Measurements from ENCODE around the gene CBX1.
"Not testable (repeated sequence)": the region's sequence is repeated elsewhere in the genome, so short reads cannot be mapped to it uniquely, and the experiment has no call there.

Gene CBX1

GRCh38 chr17:48107137-48108055, 6.1 kb upstream of the CBX1 start, which contains the start of gene SNX11:
TSS of gene SNX11 (plus strand) at chr17:48107766. CDS start at chr17:48112044, 4,278 bp downstream.
- Histone ChIP-seq H3K27me3 (ENCODE audit: low read depth) (no peaks in the 10 kb centered on the region), H3K36me3 (replicated peaks) (no peaks in the 10 kb centered on the region; the same call in 1 of the 2 replicates), H3K9me3 (peaks cover 2% of the 10 kb centered on the region; the same call in 1 of the 2 replicates), H3K4me3 (peak within 1 kb of the TSS; percentile 85), H3K4me1 (peaks cover 4% of the 10 kb centered on the region)
- DNase-seq (ENCODE audit: low spot score in 2 of 2) = peak; percentile 93 to 96
- in situ Hi-C loops (cut with MboI; ENCODE audit: low sequenced_read_pairs) = no loop called here

- in situ Hi-C loops (cut with MboI; ENCODE audit: low sequenced_read_pairs) = no loop called here
- H3K36me3 ChIP-seq (replicated peaks) = no peaks in the 10 kb centered on the region
- peaks cover 2% of the 10 kb centered on the region; the same call in 1 of the 2 replicates for H3K9me3 ChIP-seq
- peak overlapping the region; percentile 85 for H3K4me3 ChIP-seq
- H3K27me3 ChIP-seq (ENCODE audit: low read depth) = no peaks in the 10 kb centered on the region
- DNase-seq (ENCODE audit: low spot score in 2 of 2) = no peak
- peaks cover 4% of the 10 kb centered on the region for H3K4me1 ChIP-seq
Measured at GRCh38 chr17:48106802-48107136, 5.5 kb upstream of the CBX1 start.

DNA sequence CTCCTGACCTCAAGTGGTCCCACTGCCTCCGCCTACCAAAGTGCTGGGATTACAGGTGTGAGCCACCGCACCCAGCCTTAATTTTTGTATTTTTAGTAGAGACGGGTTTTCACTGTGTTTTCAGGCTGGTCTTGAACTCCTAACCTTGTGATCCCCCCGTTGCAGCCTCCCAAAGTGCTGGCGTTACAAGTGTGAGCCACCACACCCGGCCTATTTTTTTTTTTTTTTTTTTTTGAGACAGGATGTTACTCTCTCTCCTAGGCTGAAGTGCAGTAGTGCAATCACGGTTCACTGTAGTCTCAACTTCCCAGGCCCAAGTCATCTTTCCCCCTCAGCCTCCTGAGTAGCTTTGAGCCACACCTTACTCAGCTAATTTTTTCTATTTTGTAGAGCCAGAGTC, 3.2 kb upstream of the CBX1 start:
- Histone ChIP-seq H3K9me3 (peaks cover 2% of the 10 kb centered on the region; the same call in 1 of the 2 replicates), H3K27me3 (ENCODE audit: low read depth) (no peaks in the 10 kb centered on the region), H3K36me3 (replicated peaks) (no peaks in the 10 kb centered on the region), H3K4me1 (peaks cover 8% of the 10 kb centered on the region), H3K4me3 (no peak overlapping the region)
- in situ Hi-C loops (cut with MboI; ENCODE audit: low sequenced_read_pairs) = no loop called here
- no peak for DNase-seq (ENCODE audit: low spot score in 2 of 2)

GRCh38 chr17:48102798-48103715, 1.8 kb upstream of the CBX1 start:
- peaks cover 3% of the 10 kb centered on the region for H3K4me1 ChIP-seq
- H3K4me3 ChIP-seq = no peak overlapping the region
- in situ Hi-C loops (cut with MboI; ENCODE audit: low sequenced_read_pairs) = no loop called here

DNA sequence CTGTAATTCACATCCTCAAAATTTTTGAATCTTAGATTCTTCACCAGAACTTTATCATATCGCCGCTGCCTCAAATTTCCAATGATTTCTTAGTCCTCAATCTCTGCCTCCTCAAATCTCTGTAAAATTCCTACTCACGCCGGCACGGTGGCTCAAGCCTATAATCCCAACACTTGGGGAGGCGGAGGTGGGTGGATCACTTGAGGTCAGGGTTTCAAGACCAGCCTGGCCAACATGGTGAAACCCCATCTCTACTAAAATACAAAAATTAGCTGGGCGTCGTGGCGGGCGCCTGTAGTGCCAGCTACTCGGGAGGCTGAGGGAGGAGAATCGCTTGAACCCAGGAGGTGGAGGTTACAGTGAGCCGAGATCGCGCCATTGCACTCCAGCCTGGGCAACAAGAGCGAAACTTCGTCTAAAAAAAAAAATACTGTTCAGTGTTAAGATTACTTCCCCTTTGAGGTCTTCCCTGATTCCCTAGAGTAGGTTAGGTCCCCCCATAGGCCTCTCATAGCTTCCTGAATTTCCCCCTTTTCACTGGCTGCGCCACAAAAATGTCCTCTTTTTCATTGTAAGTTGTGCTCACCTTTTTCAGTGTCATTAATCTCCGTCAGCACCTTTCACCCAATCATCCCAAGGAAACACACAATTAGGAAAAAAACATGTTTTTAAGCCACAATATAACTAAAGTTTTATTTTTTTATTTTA, 919 bp upstream of the CBX1 start:
- no peaks in the 10 kb centered on the region for H3K27me3 ChIP-seq (ENCODE audit: low read depth)
- no peak for DNase-seq (ENCODE audit: low spot score in 2 of 2)
- in situ Hi-C loops (cut with MboI; ENCODE audit: low sequenced_read_pairs) = no loop called here
- peaks cover 2% of the 10 kb centered on the region; the same call in 1 of the 2 replicates for H3K9me3 ChIP-seq
- peaks cover 4% of the 10 kb centered on the region; the same call in 1 of the 2 replicates for H3K36me3 ChIP-seq (replicated peaks)
- peaks cover 3% of the 10 kb centered on the region for H3K4me1 ChIP-seq
- no peak overlapping the region for H3K4me3 ChIP-seq

More at GRCh38 chr17:48102798-48103715, 1.8 kb upstream of the CBX1 start:
- Histone ChIP-seq H3K27me3 (ENCODE audit: low read depth) (no peaks in the 10 kb centered on the region), H3K9me3 (peaks cover 2% of the 10 kb centered on the region; the same call in 1 of the 2 replicates), H3K36me3 (replicated peaks) (peaks cover 4% of the 10 kb centered on the region; the same call in 1 of the 2 replicates)
- no peak for DNase-seq (ENCODE audit: low spot score in 2 of 2)

GRCh38 chr17:48100591-48101011, 677 bp downstream of the CBX1 start:
- in situ Hi-C loops (cut with MboI; ENCODE audit: low sequenced_read_pairs) = no loop called here
- peaks cover 3% of the 10 kb centered on the region for H3K4me1 ChIP-seq
- peak; percentile 77 to 91 for DNase-seq (ENCODE audit: low spot score in 2 of 2)

DNA sequence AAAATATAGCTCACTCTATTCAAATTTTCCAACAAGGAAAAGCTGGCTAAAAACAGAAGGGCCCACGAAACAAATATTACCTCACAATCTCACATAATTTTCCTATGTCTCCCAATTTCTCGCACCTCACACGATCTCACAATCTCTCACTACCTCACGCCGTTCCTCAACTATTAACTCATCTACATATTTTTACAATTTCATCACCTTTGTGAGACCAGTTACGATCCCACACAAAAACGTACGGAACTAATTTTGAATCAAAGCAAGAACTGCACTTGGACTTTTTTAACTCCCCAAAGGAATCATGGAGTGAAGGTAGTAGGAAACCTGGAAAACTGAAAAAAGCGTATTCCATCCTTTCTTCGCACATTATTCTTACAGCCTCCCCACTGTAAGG, 1.1 kb downstream of the CBX1 start:
- Histone ChIP-seq H3K36me3 (replicated peaks) (peaks cover 9% of the 10 kb centered on the region), H3K27me3 (ENCODE audit: low read depth) (no peaks in the 10 kb centered on the region), H3K9me3 (peaks cover 2% of the 10 kb centered on the region; the same call in 1 of the 2 replicates), H3K4me1 (peaks cover 3% of the 10 kb centered on the region), H3K4me3 (peak overlapping the region; percentile 88)
- in situ Hi-C loops (cut with MboI; ENCODE audit: low sequenced_read_pairs) = no loop called here
- no peak for DNase-seq (ENCODE audit: low spot score in 2 of 2)

More at GRCh38 chr17:48100591-48101011, 677 bp downstream of the CBX1 start:
- peaks cover 4% of the 10 kb centered on the region for H3K36me3 ChIP-seq (replicated peaks)
- H3K27me3 ChIP-seq (ENCODE audit: low read depth) = no peaks in the 10 kb centered on the region
- peaks cover 2% of the 10 kb centered on the region; the same call in 1 of the 2 replicates for H3K9me3 ChIP-seq
- H3K4me3 ChIP-seq = peak overlapping the region; percentile 88

GRCh38 chr17:48095611-48096010, 5.7 kb downstream of the CBX1 start:
- in situ Hi-C loops (cut with MboI; ENCODE audit: low sequenced_read_pairs) = no loop called here
- H3K9me3 ChIP-seq = no peaks in the 10 kb centered on the region
- H3K36me3 ChIP-seq (replicated peaks) = peaks cover 9% of the 10 kb centered on the region
- peaks cover 7% of the 10 kb centered on the region; the same call in 1 of the 2 replicates for H3K4me1 ChIP-seq
- no peaks in the 10 kb centered on the region for H3K27me3 ChIP-seq (ENCODE audit: low read depth)
- DNase-seq (ENCODE audit: low spot score in 2 of 2) = no peak
- H3K4me3 ChIP-seq = no peak overlapping the region

DNA sequence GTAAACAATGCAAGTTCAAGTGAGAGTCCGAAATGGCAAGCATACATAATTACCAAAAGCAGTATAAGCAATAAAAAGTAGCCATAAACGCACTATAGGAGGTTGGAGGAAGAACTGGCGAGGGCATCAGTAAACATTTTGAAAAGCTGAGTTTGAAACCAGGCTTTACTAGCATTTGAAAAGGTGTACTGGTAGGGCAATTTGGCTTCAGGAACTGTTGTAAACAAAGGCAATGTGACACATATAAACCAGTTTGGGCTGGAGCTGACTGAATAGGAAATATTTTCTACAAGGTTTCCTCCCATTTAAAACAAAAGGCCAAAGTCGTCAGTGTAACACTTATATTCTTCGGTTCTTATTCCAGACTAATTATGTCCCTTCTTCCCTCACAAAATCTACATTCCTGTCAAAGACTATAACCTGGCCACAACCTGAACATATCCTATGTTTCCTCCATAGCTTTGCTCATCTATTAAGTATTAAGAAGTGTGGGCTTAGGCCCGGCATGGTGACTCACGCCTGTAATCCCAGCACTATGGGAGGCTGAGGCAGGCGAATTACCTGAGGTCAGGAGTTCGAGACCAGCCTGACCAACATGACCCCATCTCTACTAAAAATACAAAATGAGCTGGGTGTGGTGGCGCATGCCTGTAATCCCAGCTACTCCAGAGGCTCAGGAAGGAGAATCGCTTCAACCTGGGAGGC, 7.8 kb downstream of the CBX1 start:
- H3K36me3 ChIP-seq (replicated peaks) = peaks cover 6% of the 10 kb centered on the region
- in situ Hi-C loops (cut with MboI; ENCODE audit: low sequenced_read_pairs) = no loop called here

GRCh38 chr17:48084932-48085331, 16.3 kb downstream of the CBX1 start:
- Histone ChIP-seq H3K27me3 (ENCODE audit: low read depth) (no peaks in the 10 kb centered on the region), H3K4me3 (no peak overlapping the region), H3K9me3 (no peaks in the 10 kb centered on the region), H3K36me3 (replicated peaks) (no peaks in the 10 kb centered on the region), H3K4me1 (peaks cover 10% of the 10 kb centered on the region)
- no peak for DNase-seq (ENCODE audit: low spot score in 2 of 2)
- in situ Hi-C loops (cut with MboI; ENCODE audit: low sequenced_read_pairs) = no loop called here

More for the DNA sequence above, 7.8 kb downstream of the CBX1 start:
- Histone ChIP-seq H3K9me3 (no peaks in the 10 kb centered on the region), H3K4me1 (peaks cover 7% of the 10 kb centered on the region), H3K4me3 (no peak overlapping the region), H3K27me3 (ENCODE audit: low read depth) (no peaks in the 10 kb centered on the region)
- DNase-seq (ENCODE audit: low spot score in 2 of 2) = no peak

GRCh38 chr17:48081858-48082257, 19.4 kb downstream of the CBX1 start:
- no peaks in the 10 kb centered on the region for H3K27me3 ChIP-seq (ENCODE audit: low read depth)
- no peaks in the 10 kb centered on the region for H3K9me3 ChIP-seq
- peaks cover 5% of the 10 kb centered on the region for H3K4me1 ChIP-seq
- DNase-seq (ENCODE audit: low spot score in 2 of 2) = no peak
- in situ Hi-C loops (cut with MboI; ENCODE audit: low sequenced_read_pairs) = no loop called here
- no peak overlapping the region for H3K4me3 ChIP-seq
- H3K36me3 ChIP-seq (replicated peaks) = peaks cover under 1% of the 10 kb centered on the region; the same call in 1 of the 2 replicates

- DNase-seq (ENCODE audit: low spot score in 2 of 2); H3K4me1 ChIP-seq; in situ Hi-C loops (cut with MboI; ENCODE audit: low sequenced_read_pairs); H3K27me3 ChIP-seq (ENCODE audit: low read depth); H3K9me3 ChIP-seq; H3K4me3 ChIP-seq: not testable (repeated sequence)
- H3K36me3 ChIP-seq (replicated peaks) = peaks cover 42% of the 10 kb centered on the region
Measured at GRCh38 chr17:48077152-48077551, 24.1 kb downstream of the CBX1 start.
